SU-DHL-6 (cell line): ENCODE results near the gene DDX51.

Experiments used
- EZH2phosphoT487 ChIP-seq: fragments of 200-600 bp; sonication (generic), shearing (Covaris generic); conservative IDR thresholded peaks from 2 replicates; pipeline ENCODE4 v1.6.1; 2018; ENCODE audit warnings: mild to moderate bottlenecking, antibody characterized with exemption, low read length, moderate library complexity, mixed read lengths
- TF ChIP-seq, protein P1 (sequence below): fragments of 200-600 bp; sonication (generic); IDR thresholded peaks from one replicate; pipeline ENCODE4 v1.5.1; 2017; ENCODE audit warnings: antibody characterized with exemption, mild to moderate bottlenecking, low read length, moderate library complexity; ENCODE audit not compliant: insufficient read depth, poor library complexity, severe bottlenecking

DNA sequence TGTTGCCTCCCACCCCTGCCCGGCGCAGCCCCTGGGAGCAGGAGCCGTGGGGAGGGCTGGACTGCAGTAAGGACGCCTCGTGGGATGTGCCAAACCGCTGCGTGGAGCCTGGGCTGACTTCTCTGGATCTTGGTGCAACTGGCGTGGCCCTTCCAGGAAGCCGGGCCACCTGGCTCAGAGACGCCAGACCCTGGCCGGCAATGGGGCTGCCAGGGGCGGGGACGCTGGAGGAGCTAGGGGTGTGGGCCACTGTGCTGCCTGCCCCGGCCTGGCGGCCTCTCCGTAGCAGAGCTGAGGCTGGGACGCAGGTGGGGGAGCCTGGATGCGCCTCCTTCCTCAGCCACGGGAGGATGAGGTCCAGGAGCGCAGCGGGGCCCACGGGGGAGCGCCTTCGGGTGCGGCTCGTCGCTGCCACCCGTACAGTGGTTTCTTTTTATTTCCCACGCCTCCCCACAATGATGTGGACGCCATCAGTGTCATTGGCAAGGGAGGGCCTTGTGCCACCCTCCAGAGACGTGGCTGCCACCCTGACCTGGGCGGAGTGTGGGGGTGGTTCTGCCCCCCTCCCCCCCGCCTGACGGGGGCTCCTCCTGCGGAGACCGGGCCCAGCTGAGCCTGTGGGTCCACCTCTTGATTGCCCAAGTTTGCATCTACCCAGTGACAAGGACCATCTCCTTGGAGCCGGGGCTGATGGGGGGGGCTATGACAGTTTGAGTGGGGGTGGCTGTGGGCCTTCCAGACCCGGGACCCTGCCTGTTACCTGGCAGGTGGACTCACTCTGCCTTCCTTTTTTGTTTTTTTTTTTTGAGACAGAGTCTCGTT, 11.3 kb downstream of the DDX51 start:
- TF ChIP-seq, protein P1, sequence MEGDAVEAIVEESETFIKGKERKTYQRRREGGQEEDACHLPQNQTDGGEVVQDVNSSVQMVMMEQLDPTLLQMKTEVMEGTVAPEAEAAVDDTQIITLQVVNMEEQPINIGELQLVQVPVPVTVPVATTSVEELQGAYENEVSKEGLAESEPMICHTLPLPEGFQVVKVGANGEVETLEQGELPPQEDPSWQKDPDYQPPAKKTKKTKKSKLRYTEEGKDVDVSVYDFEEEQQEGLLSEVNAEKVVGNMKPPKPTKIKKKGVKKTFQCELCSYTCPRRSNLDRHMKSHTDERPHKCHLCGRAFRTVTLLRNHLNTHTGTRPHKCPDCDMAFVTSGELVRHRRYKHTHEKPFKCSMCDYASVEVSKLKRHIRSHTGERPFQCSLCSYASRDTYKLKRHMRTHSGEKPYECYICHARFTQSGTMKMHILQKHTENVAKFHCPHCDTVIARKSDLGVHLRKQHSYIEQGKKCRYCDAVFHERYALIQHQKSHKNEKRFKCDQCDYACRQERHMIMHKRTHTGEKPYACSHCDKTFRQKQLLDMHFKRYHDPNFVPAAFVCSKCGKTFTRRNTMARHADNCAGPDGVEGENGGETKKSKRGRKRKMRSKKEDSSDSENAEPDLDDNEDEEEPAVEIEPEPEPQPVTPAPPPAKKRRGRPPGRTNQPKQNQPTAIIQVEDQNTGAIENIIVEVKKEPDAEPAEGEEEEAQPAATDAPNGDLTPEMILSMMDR: no peak
- no peak for TF ChIP-seq EZH2phosphoT487
